HG02763 (cell line): ENCODE data around the gene RCC1.
"Not testable (repeated sequence)": the region's sequence is repeated elsewhere in the genome, so short reads cannot be mapped to it uniquely, and the experiment has no call there.

Experiments
- ATAC-seq: cut with Tn5 transposase; IDR thresholded peaks from one replicate; pipeline ENCODE4 v1.9.1; 2021; ENCODE audit warnings: mild to moderate bottlenecking, moderate library complexity; ENCODE audit not compliant: unreplicated experiment

Gene RCC1

DNA sequence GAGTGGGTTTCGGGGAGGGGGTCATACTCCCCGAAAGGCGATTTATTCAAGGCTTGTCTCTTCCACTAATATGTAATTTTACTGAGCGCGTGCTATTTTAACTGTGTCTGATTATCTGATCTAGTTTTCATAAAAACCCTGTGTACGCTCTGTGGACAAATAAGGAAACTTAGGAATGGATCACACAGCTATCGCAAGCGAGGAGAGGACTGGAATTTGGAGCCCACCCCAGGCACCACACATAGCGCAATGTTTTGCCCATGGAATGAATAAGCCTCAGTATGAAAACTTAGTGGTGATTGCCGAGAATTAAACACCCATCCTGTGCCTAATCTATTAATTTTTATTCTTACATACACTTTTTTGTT, 76.4 kb downstream of the RCC1 start:
- ATAC-seq: no peak

DNA sequence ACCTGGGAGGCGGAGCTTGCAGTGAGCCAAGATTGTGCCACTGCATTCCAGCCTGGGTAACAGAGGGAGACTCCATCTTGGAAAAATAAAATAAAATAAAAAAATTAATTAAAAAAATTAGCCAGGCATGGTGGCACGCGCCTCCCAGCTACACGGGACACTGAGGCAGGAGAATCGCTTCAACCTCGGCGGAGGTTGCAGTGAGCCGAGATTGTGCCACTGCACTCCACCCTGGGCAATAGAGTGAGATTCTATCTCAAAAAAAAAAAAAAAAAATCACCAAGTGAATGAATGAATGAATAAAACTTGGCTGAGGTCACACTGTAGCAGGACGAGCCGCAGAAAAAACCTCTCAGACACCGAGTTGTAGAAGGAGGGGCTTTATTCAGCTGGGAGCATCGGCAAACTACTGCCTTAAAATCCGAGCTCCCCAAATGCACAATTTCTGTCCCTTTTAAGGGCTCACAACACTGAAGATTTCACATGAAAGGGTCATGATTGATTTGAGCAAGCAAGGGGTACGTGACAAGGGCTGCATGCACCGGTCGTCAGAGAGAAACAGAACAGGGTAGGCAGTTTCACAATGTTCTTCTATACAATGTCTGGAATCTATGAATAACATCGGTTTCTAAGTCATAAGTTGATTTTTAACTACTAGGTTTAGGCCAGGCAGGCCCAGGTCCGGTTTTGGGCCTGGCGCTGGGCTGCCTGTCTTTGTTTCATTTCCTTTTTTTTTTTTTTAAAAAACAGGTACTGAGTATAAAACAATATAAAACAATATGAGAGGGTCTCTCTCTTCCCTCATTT, 80.9 kb downstream of the RCC1 start:
- not testable (repeated sequence) for ATAC-seq
